NCI-H510A treated with DMSO at 0.1 percent for 48 hours (cell line): ENCODE measurements around the gene MAPRE2.

Experiments used
- DNase-seq: peaks from one replicate; lab custom pipeline; 2025; lab: John Stamatoyannopoulos, UW

MAPRE2 gene

GRCh38 chr18:35182151-35182550 lies 140.9 kb downstream of the MAPRE2 start:
- DNase-seq = no peak

GRCh38 chr18:35183886-35184285 lies 142.7 kb downstream of the MAPRE2 start:
- no peak for DNase-seq

DNA sequence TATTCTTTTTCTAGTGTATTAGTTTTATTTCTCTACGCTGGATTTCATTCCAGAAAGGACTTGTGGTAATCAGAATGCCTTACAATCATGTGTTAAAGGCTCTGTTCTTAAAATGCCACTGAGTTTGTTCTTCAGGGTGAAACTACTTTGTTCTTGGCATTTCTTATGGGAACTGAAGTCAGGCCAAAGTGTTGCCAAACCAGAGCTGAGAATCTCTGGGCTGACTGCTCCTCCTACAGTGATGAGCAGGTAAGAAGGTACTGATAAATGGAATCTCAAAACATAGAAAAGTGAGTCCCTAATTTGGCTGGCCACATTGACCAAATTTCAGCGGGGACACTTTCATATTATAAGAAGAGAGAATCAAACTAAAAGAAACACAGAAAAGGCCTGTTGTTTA lies 144.6 kb downstream of the MAPRE2 start:
- DNase-seq = no peak

GRCh38 chr18:35186291-35187034 lies 145.2 kb downstream of the MAPRE2 start:
- no peak for DNase-seq

DNA sequence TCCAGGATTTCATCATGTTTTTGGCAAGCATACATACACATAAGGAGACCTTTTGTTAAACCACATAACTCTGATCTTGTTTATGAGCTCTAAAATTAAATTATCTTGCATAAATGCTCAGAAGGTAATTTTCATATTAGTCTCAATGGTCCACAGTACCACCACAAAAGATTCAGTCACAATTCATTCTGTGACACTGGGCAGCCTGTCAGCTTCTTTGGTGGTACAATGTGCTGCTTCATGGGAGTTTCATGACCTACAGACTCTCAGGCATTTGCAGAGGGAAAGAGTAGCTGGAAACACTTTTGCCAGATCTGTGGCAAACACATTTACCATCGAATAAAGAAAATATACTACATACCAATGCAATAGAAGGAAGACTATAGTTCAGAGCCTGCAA lies 148.3 kb downstream of the MAPRE2 start:
- no peak for DNase-seq

- no peak for DNase-seq
These were observed 149.9 kb downstream of the MAPRE2 start for GRCh38 chr18:35190948-35191697.

- no peak for DNase-seq
These were observed 150.4 kb downstream of the MAPRE2 start for GRCh38 chr18:35191698-35192025.

DNA sequence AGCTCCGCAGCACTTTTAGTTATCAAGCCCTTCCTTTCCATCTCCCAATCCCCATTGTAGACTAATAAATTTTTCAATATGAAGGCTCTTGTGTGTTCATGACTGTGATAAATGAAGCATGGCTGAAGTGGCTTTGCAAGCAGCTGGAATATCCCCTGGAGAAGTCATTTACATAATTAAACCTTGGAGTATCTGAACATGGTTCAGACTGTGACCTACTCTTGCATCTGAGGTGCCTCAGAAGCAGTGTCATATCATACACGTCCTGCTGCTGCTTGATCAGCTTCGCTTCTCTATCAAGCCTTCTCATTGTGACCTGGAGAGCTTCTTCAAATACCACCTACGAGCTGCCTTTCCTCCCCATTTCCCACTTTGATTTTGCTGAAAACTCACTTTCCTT lies 151.2 kb downstream of the MAPRE2 start:
- peak; percentile 99 for DNase-seq
